ENCODE data around the gene ELK3.

The ELK3 gene

GRCh38 chr12:96213869-96214268 lies 19.7 kb downstream of the ELK3 start:
- DNase-seq, result peak; percentile 1

GRCh38 chr12:96215919-96216273 lies 21.7 kb downstream of the ELK3 start:
- DNase-seq, result peak; percentile 2

- no peak for DNase-seq
Observed at GRCh38 chr12:96218989-96219678, 25.0 kb downstream of the ELK3 start.

- peak; percentile 33 for DNase-seq
Observed at GRCh38 chr12:96219700-96220206, 25.6 kb downstream of the ELK3 start.

- DNase-seq, result no peak
Observed at GRCh38 chr12:96220902-96221301, 26.7 kb downstream of the ELK3 start.

- no peak for DNase-seq
Observed at GRCh38 chr12:96221391-96221790, 27.2 kb downstream of the ELK3 start.

- peak; percentile 1 for DNase-seq
Observed at GRCh38 chr12:96223411-96224218, 29.4 kb downstream of the ELK3 start.

GRCh38 chr12:96224219-96224615 lies 30.0 kb downstream of the ELK3 start:
- DNase-seq, result peak; percentile 1

- DNase-seq, result peak; percentile 2
Observed at GRCh38 chr12:96225044-96225855, 31.1 kb downstream of the ELK3 start.

GRCh38 chr12:96225994-96226399 lies 31.8 kb downstream of the ELK3 start:
- DNase-seq, result no peak

- no peak for DNase-seq
Observed at GRCh38 chr12:96226401-96226800, 32.2 kb downstream of the ELK3 start.

GRCh38 chr12:96226801-96227348 lies 32.7 kb downstream of the ELK3 start:
- DNase-seq, result no peak

GRCh38 chr12:96227365-96228106 lies 33.4 kb downstream of the ELK3 start:
- DNase-seq, result peak; percentile 1

- no peak for DNase-seq
Observed at GRCh38 chr12:96228566-96229248, 34.5 kb downstream of the ELK3 start.

- no peak for DNase-seq
Observed at GRCh38 chr12:96230646-96231045, 36.5 kb downstream of the ELK3 start.

- DNase-seq, result no peak
Observed at GRCh38 chr12:96233168-96233567, 39.0 kb downstream of the ELK3 start.

- no peak for DNase-seq
Observed at GRCh38 chr12:96233939-96234461, 39.8 kb downstream of the ELK3 start.

GRCh38 chr12:96234591-96235483 lies 40.7 kb downstream of the ELK3 start:
- DNase-seq, result no peak

GRCh38 chr12:96235484-96235826 lies 41.3 kb downstream of the ELK3 start:
- DNase-seq, result no peak

GRCh38 chr12:96236221-96236822 lies 42.1 kb downstream of the ELK3 start:
- peak; percentile 49 for DNase-seq
